ENCODE results near the gene MACC1.

MACC1 gene, protein sequence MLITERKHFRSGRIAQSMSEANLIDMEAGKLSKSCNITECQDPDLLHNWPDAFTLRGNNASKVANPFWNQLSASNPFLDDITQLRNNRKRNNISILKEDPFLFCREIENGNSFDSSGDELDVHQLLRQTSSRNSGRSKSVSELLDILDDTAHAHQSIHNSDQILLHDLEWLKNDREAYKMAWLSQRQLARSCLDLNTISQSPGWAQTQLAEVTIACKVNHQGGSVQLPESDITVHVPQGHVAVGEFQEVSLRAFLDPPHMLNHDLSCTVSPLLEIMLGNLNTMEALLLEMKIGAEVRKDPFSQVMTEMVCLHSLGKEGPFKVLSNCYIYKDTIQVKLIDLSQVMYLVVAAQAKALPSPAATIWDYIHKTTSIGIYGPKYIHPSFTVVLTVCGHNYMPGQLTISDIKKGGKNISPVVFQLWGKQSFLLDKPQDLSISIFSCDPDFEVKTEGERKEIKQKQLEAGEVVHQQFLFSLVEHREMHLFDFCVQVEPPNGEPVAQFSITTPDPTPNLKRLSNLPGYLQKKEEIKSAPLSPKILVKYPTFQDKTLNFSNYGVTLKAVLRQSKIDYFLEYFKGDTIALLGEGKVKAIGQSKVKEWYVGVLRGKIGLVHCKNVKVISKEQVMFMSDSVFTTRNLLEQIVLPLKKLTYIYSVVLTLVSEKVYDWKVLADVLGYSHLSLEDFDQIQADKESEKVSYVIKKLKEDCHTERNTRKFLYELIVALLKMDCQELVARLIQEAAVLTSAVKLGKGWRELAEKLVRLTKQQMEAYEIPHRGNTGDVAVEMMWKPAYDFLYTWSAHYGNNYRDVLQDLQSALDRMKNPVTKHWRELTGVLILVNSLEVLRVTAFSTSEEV

DNA sequence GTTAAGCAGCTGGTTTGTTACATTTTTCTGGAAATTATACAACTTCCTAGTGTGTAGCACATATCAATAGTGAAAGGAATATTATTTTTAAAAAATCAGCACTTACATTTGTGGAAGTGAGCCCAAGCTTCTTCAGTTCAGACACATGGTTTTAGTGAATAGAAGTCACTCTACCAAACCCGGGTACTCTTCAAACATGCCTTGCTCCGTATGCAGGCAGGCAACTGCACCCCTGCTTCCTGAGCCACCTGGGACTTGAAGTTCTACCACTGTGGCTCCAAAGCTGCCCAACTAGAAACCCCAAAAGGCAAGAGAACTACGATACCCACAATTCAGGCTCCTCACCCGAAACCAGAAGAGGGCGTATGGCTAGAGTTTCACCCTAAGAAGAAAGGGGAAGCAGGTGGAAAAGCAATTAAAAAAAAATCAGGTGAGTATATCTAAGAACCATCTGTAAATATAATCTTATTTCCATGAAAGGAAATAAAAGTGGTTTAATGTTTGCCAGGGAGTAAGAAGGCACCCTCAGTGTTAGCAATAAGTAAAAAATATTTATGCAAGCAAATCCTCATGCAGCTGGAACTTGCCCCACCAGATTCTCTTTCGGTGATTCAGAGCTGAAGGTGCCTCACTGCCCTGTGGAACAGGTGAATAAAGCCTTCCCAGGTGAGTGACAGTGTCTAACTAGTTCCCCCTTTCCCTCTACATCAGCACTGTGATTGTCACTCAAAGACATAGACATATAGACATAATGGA, at the start of gene MACC1:
Gene MACC1 (minus strand): TSS at position 192 of the 756 bp plus-strand sequence. CDS start 55,522 bp downstream, outside the sequence.
- Histone ChIP-seq H3K9me3 (ENCODE audit: control insufficient read depth in 1 of 2, low read length in 2 of 2) (no peaks in the 10 kb centered on the region), H3K4me3 (ENCODE audit: low read depth in 1 of 2, low read length in 2 of 2) (peak within 1 kb of the TSS in 1 of 2 donors; percentile 53), H3K4me1 (ENCODE audit: control insufficient read depth in 1 of 2, insufficient read depth in 2 of 2, low read length in 2 of 2) (peaks cover 0 to 6% of the 10 kb centered on the region in 2 donors), H3K36me3 (ENCODE audit: control insufficient read depth in 1 of 2, insufficient read depth in 2 of 2, low read length in 2 of 2) (no peaks in the 10 kb centered on the region), H3K27me3 (ENCODE audit: low read depth, low read length) (no peaks in the 10 kb centered on the region), H3K27ac (ENCODE audit: low read length) (peak within 1 kb of the TSS; percentile 68)

DNA sequence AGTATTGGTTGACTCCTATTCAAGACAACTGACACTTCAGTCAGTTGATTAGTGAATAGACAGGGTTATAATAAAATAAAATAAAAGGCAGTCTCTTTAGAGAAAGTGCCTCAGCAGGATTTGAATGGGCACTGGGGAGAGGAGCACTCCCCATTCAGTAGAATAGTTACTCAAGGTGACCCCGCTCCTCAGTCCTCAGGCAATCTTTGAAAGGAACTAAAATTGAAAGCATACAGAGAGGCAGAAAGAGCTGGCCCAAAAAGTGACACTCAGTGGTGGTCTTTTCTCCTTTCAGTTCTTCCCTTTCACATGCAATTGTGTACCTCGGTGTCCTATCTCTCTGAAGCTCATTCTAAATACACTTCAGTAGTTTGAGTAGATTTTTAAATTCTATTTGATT, 47.4 kb upstream of the MACC1 start:
- Histone ChIP-seq H3K4me1 (ENCODE audit: control insufficient read depth in 1 of 2, insufficient read depth in 2 of 2, low read length in 2 of 2) (no peaks in the 10 kb centered on the region), H3K4me3 (ENCODE audit: low read depth in 1 of 2, low read length in 2 of 2) (no peak overlapping the region), H3K27me3 (ENCODE audit: low read depth, low read length) (no peaks in the 10 kb centered on the region)

DNA sequence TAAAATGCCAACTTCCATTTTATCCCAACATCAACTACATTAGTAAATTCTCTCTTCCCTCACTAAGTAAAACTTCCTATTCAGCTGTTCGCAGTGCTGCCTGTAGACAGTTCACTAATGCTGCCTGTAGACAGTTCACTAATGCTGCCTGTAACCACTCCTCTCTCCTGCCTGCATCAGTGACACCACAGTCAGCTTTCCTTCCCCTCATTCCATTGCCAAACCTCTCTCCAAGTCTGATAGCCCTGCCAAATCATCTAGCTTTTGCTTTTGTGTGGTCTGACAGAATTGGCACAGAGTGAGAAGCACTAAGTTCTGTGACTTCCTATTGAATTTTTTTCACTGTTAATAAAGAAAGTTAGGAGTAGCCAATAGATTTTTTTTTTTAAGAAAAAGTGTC, 43.0 kb upstream of the MACC1 start:
- Histone ChIP-seq H3K27me3 (ENCODE audit: low read depth, low read length) (no peaks in the 10 kb centered on the region), H3K4me3 (ENCODE audit: low read depth in 1 of 2, low read length in 2 of 2) (no peak overlapping the region), H3K4me1 (ENCODE audit: control insufficient read depth in 1 of 2, insufficient read depth in 2 of 2, low read length in 2 of 2) (no peaks in the 10 kb centered on the region), H3K9me3 (ENCODE audit: control insufficient read depth in 1 of 2, low read length in 2 of 2) (no peaks in the 10 kb centered on the region), H3K36me3 (ENCODE audit: control insufficient read depth in 1 of 2, insufficient read depth in 2 of 2, low read length in 2 of 2) (no peaks in the 10 kb centered on the region), H3K27ac (ENCODE audit: low read length) (no peak overlapping the region)

More for the DNA sequence above, 47.4 kb upstream of the MACC1 start:
- H3K9me3 ChIP-seq (ENCODE audit: control insufficient read depth in 1 of 2, low read length in 2 of 2): no peaks in the 10 kb centered on the region
- no peaks in the 10 kb centered on the region for H3K36me3 ChIP-seq (ENCODE audit: control insufficient read depth in 1 of 2, insufficient read depth in 2 of 2, low read length in 2 of 2)
- no peak overlapping the region for H3K27ac ChIP-seq (ENCODE audit: low read length)

DNA sequence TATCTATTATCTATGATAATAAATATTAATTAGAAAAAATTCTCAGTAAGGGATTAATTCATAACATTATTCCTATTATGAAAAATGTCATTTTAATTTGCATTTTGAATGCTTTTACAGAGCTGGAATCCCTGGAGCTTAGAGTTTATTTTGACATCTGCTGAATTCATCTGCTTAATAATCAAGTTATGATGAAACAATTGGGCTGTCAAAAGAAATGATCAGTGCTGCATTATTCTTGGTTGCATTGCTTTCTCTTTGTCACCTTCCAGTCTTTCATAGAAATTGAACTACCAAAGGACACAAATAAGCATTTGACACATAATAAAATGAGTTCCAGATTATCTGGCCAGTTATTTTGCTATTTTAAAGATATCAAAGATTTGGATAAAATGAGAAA, 40.0 kb upstream of the MACC1 start:
- H3K36me3 ChIP-seq (ENCODE audit: control insufficient read depth in 1 of 2, insufficient read depth in 2 of 2, low read length in 2 of 2): no peaks in the 10 kb centered on the region
- no peaks in the 10 kb centered on the region for H3K27me3 ChIP-seq (ENCODE audit: low read depth, low read length)
- H3K9me3 ChIP-seq (ENCODE audit: control insufficient read depth in 1 of 2, low read length in 2 of 2): no peaks in the 10 kb centered on the region
- H3K27ac ChIP-seq (ENCODE audit: low read length): no peak overlapping the region
- no peaks in the 10 kb centered on the region for H3K4me1 ChIP-seq (ENCODE audit: control insufficient read depth in 1 of 2, insufficient read depth in 2 of 2, low read length in 2 of 2)
- no peak overlapping the region for H3K4me3 ChIP-seq (ENCODE audit: low read depth in 1 of 2, low read length in 2 of 2)

DNA sequence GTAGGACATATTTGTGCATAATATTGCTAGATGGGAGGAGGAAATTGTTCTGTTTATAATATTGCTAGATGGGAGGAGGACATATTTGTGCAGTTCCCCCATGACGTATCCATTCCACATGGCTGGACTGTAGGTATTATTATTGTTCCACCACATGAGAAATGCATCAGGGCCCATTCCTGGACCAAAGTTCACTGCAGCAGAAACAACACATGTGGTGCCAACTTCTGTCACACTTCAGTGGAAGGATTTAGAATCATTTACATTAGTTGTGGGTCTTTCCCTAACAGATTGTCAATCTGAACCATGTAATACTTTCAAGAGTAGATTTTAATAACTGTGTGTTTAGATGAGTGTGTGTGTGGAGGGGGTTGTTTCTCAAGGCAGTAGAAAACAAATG, 32.7 kb upstream of the MACC1 start:
- H3K36me3 ChIP-seq (ENCODE audit: control insufficient read depth in 1 of 2, insufficient read depth in 2 of 2, low read length in 2 of 2): no peaks in the 10 kb centered on the region
- H3K4me1 ChIP-seq (ENCODE audit: control insufficient read depth in 1 of 2, insufficient read depth in 2 of 2, low read length in 2 of 2): no peaks in the 10 kb centered on the region
- no peaks in the 10 kb centered on the region for H3K27me3 ChIP-seq (ENCODE audit: low read depth, low read length)
- no peak overlapping the region for H3K27ac ChIP-seq (ENCODE audit: low read length)
- H3K4me3 ChIP-seq (ENCODE audit: low read depth in 1 of 2, low read length in 2 of 2): no peak overlapping the region
- H3K9me3 ChIP-seq (ENCODE audit: control insufficient read depth in 1 of 2, low read length in 2 of 2): no peaks in the 10 kb centered on the region

DNA sequence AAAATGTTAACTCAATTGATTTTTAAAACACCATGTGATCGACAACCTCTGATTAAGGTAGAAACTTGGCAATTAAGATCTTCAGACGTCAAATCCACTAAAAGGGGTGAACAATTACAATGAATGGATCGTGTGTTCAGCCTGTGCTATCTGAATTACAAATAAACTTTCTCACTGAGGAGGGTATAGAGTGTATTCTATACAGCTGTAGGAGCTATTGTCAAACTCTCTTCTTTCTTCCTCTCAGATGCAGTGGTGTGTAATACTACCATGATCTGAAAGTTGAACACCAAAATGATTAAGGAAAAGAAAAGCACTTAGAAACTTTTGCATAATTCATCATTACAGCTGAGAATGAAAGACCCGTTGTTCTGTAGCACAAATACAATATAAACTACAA, 32.2 kb upstream of the MACC1 start:
- Histone ChIP-seq H3K36me3 (ENCODE audit: control insufficient read depth in 1 of 2, insufficient read depth in 2 of 2, low read length in 2 of 2) (no peaks in the 10 kb centered on the region), H3K4me1 (ENCODE audit: control insufficient read depth in 1 of 2, insufficient read depth in 2 of 2, low read length in 2 of 2) (no peaks in the 10 kb centered on the region), H3K27me3 (ENCODE audit: low read depth, low read length) (no peaks in the 10 kb centered on the region), H3K27ac (ENCODE audit: low read length) (no peak overlapping the region), H3K9me3 (ENCODE audit: control insufficient read depth in 1 of 2, low read length in 2 of 2) (no peaks in the 10 kb centered on the region), H3K4me3 (ENCODE audit: low read depth in 1 of 2, low read length in 2 of 2) (no peak overlapping the region)

DNA sequence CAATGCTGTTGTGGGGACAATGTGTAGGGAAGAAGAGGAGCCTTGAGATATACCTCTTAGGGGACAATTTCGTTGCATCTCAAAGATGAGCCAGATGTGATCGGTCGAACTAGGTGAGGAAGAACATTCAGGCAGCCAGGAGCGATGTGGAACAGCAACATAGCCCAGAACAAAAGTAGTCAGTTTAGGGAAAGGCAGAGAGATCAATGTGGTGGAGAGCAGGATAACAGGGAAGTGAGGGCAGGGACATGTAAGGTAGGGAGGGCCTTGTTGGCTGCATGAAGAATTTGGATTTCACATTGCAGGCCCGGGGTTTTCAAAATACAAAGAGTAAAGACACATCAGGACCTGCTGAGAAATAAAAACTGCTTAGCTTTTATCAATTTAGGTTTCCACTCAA, 29.1 kb upstream of the MACC1 start:
- Histone ChIP-seq H3K4me1 (ENCODE audit: control insufficient read depth in 1 of 2, insufficient read depth in 2 of 2, low read length in 2 of 2) (no peaks in the 10 kb centered on the region), H3K27me3 (ENCODE audit: low read depth, low read length) (no peaks in the 10 kb centered on the region), H3K27ac (ENCODE audit: low read length) (no peak overlapping the region), H3K4me3 (ENCODE audit: low read depth in 1 of 2, low read length in 2 of 2) (no peak overlapping the region), H3K36me3 (ENCODE audit: control insufficient read depth in 1 of 2, insufficient read depth in 2 of 2, low read length in 2 of 2) (no peaks in the 10 kb centered on the region), H3K9me3 (ENCODE audit: control insufficient read depth in 1 of 2, low read length in 2 of 2) (no peaks in the 10 kb centered on the region)

DNA sequence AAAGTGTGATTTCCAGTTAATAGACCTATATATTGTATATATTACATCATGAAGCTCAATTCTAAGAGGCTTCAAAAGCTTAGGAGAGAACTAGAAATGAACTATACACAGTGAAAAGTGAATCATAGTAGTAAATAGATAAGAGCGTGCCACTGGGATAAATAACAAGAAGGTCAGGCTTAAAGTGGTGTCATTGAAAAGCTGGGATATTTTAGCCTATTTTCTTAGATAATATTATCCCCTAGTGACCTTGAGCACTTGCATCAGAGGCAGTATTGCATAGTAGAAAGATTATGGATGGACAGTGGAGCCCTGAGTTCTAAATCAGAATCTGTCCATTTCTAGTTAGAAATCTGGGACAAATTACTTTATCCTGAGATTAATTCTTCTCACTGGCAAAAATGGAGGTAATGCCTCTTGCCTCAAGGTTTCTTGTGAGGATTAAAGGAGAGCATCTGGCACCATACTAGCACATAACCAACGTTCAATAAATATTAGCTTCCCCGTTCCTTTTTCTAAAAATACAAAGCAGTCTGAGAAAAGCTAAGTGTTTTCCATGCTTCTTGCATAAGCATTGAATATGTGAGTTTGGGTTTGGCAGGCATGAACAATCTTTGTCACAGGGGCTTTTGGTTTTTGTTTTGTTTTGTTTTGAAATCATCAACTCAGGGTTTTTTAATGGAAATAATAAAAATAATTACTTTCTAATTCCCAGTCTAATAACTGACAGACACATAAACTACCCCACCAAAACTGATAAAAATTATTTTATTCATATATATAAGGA, 27.3 kb upstream of the MACC1 start:
- Histone ChIP-seq H3K36me3 (ENCODE audit: control insufficient read depth in 1 of 2, insufficient read depth in 2 of 2, low read length in 2 of 2) (no peaks in the 10 kb centered on the region), H3K27ac (ENCODE audit: low read length) (no peak overlapping the region), H3K9me3 (ENCODE audit: control insufficient read depth in 1 of 2, low read length in 2 of 2) (no peaks in the 10 kb centered on the region), H3K4me3 (ENCODE audit: low read depth in 1 of 2, low read length in 2 of 2) (no peak overlapping the region), H3K27me3 (ENCODE audit: low read depth, low read length) (no peaks in the 10 kb centered on the region), H3K4me1 (ENCODE audit: control insufficient read depth in 1 of 2, insufficient read depth in 2 of 2, low read length in 2 of 2) (no peaks in the 10 kb centered on the region)

DNA sequence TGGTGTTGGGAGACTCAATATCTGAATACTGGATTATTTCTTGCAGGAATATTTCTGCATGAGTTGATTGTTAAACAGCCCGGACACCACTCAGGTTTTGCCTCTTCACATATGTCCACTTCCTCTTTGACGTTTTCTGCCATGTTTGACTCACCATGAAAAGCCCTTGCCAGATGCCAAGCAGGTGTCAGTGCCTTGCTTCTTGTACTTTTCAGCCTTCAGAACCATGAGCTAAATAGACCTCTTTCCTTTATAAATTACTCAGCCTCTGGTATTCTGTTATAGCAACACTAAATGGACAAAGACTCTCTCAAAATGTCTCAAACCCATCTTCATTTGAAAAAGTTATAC, 24.7 kb upstream of the MACC1 start:
- no peak overlapping the region for H3K27ac ChIP-seq (ENCODE audit: low read length)
- H3K4me1 ChIP-seq (ENCODE audit: control insufficient read depth in 1 of 2, insufficient read depth in 2 of 2, low read length in 2 of 2): no peaks in the 10 kb centered on the region
- H3K4me3 ChIP-seq (ENCODE audit: low read depth in 1 of 2, low read length in 2 of 2): no peak overlapping the region
- no peaks in the 10 kb centered on the region for H3K36me3 ChIP-seq (ENCODE audit: control insufficient read depth in 1 of 2, insufficient read depth in 2 of 2, low read length in 2 of 2)
- no peaks in the 10 kb centered on the region for H3K27me3 ChIP-seq (ENCODE audit: low read depth, low read length)
- H3K9me3 ChIP-seq (ENCODE audit: control insufficient read depth in 1 of 2, low read length in 2 of 2): no peaks in the 10 kb centered on the region

DNA sequence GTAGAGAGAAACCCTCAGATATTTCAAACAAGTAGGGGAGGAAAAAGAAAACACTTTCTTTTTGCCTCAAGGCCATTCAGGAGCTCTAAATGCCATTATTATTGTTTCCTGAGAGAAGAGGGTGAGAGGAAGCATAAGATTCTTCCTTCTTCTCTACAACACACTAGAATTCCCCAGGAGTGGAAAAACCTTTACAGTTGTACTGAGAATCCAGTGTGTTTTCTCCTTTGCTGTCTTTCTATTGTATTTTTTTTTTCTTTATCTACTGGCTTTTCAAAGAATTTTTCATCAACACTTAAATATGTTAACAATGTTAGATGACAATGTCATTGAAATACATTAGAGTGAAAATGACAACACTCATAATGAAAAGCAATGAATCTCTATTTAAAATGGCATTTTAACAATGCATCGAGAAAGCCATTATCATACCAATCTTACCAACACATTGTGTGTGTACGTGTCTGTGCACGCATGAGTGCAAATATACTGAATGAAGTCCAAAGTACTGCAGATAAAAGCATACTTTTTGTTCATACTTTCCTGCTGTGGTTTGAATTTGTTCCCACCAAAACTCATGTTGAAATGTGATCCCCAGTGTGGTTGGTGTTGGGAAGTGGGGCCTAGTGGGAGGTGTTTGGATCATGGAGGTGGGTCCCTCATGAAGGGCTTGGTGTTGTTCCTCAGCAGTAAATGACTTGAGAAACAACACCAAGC, 24.2 kb upstream of the MACC1 start:
- Histone ChIP-seq H3K27ac (ENCODE audit: low read length) (no peak overlapping the region), H3K9me3 (ENCODE audit: control insufficient read depth in 1 of 2, low read length in 2 of 2) (no peaks in the 10 kb centered on the region), H3K4me1 (ENCODE audit: control insufficient read depth in 1 of 2, insufficient read depth in 2 of 2, low read length in 2 of 2) (no peaks in the 10 kb centered on the region), H3K27me3 (ENCODE audit: low read depth, low read length) (no peaks in the 10 kb centered on the region), H3K4me3 (ENCODE audit: low read depth in 1 of 2, low read length in 2 of 2) (no peak overlapping the region), H3K36me3 (ENCODE audit: control insufficient read depth in 1 of 2, insufficient read depth in 2 of 2, low read length in 2 of 2) (no peaks in the 10 kb centered on the region)
